Myocyte (in vitro differentiated cells): ENCODE data around the gene STX8. TPM values are rescaled to one million over a fixed set of nuclear protein-coding genes. Genes with fewer than 3 reads are reported as not detected.
"Not testable (repeated sequence)": the region's sequence is repeated elsewhere in the genome, so short reads cannot be mapped to it uniquely, and the experiment has no call there.

Source experiments
- DNase-seq: peaks from one replicate; pipeline ENCODE4 v3.0.0-alpha.2; 2012; ENCODE audit warnings: low read depth
- polyA plus RNA-seq: library from polyadenylated mRNA; unstranded; fragments of >200 nt; gene quantifications from one replicate; pipeline ENCODE4 v1.2.1, GENCODE V29; 2012; ENCODE audit warnings: missing spikeins
- total RNA-seq: library from RNA; depleted of rRNA; stranded (reverse); fragments of >200 nt; gene quantifications from 2 replicates; pipeline ENCODE4 v1.2.3, GENCODE V29; 2014

The STX8 gene, protein sequence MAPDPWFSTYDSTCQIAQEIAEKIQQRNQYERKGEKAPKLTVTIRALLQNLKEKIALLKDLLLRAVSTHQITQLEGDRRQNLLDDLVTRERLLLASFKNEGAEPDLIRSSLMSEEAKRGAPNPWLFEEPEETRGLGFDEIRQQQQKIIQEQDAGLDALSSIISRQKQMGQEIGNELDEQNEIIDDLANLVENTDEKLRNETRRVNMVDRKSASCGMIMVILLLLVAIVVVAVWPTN
- 44.6 and 55.9 TPM in 2 replicates for total RNA-seq
- polyA plus RNA-seq, result 68.6 TPM

DNA sequence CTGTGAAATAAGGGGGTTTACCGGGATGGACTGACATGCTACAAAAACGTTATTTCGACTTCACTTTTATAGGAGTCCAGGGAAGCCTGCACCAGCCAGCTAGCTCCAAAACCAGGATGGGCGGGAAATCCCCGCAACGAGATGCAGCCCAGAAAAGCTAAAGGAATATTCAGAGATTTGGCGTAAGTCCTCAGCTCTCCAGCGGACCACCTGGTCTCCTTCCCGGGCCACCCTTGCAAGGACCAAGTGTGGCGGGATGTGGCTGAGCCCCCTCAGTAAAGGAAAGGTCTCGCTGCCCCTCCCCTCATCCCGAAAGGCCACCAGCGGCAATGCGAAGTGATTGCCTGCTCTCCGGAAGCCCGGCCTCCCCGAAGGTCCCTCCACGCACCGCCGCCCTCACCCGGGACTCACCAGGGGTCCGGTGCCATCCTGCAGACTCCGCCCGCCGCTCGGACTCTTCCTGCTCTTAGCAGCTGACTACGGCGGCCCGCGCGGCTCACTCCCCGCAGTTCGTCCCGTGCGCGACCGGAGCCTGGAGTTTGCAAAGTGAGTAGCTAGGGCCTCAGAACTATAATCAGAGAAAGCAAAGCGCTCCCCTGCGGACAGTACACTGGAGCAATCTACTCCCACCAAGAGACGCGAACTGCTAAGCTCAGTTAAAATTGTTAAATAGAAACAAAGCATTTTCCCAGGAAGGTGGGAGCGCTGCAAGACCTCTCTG lies at the start of gene STX8:
STX8 (minus strand) TSS at position 440 of the 721 bp plus-strand sequence; CDS start at position 428, 12 bp downstream.
- peak; percentile 88 for DNase-seq

DNA sequence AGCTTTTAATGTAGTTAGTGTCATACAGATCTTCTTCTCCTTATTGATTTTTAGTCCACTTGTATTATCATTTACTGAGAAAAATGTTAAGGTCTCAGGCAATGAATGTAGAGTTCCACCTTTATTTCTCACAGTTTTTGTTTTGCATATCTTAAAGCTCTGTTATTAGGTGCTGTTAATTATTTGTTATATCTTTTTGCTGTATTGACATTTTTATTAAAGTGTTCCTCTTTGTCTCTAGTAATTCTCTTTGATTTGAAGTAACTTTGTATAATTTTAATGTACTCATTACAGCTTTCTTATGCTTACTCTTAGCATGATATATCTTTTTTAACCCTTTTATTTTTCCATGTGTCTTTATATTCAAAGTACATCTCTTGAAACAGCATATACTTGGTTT lies 47.3 kb upstream of the STX8 start:
- no peak for DNase-seq

DNA sequence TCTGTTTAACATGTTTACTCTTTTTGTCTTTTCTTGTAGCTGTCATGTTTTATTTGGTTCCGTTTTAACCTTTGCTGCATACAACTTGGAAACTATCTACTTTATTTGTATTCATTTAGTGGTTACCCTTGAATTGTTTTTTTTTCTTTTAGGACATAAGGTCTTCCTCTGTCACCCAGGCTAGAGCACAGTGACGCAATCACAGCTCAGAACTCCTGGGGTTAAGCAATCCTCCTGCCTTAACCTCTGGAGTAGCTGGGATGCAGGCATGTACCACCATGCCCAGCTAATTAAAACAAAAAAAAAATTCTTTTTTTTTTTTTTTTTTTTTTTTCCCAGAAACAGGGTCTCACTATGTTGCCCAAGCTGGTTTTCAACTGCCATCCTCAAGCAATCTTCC lies 39.9 kb upstream of the STX8 start:
- no peak for DNase-seq

DNA sequence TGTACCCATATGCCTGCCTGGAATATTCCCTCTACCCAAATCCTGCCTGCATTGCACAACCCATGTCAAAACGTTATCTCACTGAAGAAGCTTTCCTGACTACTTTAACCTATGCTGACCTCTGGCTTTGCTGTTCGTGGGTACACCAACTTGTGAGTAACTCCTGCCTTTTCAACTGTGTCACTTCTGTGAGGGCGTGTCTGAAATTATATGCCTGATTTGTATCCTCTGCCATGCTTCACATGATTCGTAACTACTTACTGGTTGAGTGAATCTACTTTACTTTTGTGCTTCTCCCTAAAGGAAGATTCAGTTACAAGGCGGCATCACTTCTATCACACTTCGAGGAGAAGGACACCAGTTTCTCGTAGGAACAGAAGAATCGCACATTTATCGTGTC lies 36.4 kb upstream of the STX8 start:
- DNase-seq, result no peak

DNA sequence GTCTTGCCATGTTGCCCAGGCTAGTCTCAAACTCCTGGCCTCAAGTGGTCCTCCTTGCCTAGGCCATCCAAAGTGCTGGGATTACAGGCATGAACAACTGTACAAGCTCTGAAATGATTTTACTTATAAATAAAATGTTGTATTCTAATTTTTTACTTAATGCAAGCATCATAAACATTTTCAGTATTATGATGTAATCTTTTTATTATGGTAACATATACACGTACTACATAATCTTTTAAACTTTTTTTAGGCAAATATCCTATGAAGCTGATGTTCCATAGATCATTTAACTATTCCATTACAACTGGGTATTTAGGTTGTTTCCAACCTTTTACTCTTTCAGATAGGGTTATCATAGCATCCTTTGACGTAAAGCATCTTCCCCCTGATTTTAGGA lies 35.9 kb upstream of the STX8 start:
- no peak for DNase-seq

DNA sequence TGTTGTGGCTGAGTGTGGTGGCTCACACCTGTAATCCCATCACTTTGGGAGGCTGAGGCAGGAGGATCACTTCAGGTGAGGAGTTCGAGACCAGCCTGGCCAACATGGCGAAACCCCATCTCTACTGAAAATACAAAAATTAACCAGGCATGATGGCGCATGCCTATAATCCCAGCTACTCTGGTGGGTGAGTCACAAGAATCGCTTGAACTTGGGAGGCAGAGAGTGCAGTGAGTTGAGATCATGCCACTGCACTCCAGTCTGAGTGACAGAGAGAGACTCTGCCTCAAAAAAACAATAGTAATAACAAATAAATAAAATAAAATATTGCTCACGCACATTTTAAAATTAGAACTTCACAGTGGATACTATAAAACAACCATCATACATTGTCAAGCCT lies 31.4 kb upstream of the STX8 start:
- DNase-seq, result not testable (repeated sequence)

DNA sequence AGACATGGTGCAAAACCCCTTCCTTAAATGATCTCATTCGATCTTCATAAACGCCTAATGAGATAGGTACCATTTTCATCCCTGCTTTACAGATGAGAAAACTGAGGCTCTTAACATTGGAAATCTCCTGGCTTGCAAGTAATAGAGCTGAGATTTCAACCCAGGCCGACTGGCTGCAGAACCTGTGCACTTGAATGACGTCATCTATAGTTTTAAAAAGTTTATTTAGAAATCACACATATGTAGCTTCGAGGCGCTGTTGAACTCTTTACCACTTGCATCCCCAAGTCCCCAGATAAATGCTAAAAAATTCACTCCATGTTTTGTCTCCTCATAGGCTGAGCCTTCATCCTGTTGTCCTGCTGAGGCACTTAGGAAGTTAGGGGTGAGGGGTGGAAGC lies 30.8 kb upstream of the STX8 start:
- DNase-seq, result no peak

DNA sequence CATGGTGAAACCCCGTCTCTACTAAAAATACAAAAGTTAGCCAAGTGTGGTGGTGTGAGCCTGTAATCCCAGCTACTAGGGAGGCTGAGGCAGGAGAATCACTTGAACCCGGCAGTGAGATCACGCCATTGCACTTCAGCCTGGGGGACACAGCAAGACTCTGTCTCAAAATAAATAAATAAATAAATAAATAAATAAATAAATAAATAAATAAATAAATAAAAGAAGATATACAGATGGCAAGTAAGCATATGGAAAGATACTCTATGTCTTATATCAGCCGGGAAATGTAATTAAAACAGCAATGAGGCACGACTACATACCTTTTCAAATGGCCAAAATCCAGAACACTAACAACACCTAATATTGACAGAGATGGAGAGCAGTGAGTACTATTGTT lies 29.0 kb upstream of the STX8 start:
- DNase-seq, result not testable (repeated sequence)

DNA sequence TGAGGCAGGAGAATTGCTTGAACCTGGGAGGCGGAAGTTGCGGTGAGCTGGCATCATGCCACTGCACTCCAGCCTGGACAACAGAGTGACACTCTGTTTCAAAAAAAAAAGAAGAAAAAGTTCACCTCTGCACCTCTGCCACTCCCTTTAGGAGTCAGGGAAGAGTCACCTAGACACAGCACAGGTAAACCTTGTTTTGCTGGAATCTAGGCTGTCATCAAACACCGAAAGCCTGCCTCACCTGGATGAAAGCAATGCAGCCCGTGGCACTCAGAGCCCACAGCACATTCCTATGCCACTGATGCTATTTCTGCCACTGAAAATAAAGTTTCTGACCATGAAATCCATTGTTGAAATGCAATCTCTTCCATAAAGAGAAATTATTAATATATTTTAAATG lies 23.0 kb upstream of the STX8 start:
- no peak for DNase-seq

DNA sequence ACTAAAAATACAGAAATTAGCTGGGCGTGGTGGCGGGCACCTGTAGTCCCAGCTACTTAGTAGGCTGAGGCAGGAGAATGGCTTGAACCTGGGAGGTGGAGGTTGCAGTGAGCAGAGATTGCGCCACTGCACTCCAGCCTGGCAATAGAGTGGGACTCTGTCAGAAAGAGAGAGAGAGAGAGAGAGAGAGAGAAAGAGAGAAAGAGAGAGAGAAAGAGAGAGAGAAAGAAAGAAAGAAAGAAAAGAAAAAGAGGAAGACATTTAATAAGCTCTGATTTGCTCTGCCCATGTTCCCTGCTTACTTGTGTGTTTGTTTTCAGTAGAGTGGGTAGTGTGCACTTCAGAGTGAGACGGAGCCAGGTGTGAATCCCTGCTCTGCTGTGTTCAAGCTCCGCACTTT lies 22.0 kb upstream of the STX8 start:
- DNase-seq, result not testable (repeated sequence)

DNA sequence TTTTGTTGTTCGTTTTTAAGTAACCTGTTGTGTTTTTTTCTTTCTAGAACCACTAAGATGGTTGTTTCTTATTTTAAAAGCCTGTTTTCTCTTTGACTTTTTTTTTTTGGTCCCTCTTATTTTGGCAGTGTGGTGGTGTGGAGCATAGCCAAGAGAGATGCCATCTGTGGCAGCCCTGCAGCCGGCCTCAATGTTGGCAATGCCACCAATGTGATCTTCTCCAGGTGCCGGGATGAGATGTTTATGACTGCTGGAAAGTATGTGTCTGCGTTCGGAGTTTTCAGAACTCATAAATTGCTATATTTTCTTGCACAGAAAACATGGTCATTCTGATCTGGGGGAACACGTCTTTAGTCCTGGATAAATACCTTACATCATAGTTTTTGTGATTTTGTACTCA lies 18.4 kb upstream of the STX8 start:
- DNase-seq, result no peak

DNA sequence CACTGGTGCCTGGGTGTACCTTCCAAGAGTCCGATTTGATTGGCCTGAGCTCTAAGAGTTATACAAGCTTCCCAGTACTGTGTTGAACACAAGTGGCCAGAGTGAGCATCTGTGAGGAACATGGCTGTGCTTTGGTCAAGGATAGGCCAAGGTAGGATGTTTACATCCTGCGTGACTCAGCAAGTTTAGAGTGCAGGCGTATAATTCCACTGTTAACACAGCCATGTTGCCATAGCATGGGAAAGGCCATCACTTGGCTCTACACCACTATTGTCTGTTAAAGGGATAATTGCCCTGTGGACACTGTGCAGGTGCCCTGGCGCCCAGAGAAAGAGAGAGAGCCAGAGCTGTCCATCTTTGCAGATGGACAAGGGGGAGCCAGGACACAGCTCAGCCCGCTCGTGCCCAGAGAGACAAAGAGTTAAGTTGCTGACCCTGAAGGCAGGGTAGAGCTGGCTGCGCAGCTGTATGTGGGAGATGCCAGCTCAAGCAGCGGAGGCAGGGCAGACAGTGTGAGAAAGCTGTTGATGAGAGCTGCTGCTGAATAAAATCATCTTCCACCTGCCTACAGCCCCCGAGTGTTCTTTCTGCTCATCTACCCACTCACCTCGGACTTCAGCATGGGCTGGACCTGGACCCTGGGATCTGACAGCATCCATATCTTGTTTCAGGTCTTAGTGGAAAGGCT lies 12.5 kb upstream of the STX8 start:
- DNase-seq, result no peak

DNA sequence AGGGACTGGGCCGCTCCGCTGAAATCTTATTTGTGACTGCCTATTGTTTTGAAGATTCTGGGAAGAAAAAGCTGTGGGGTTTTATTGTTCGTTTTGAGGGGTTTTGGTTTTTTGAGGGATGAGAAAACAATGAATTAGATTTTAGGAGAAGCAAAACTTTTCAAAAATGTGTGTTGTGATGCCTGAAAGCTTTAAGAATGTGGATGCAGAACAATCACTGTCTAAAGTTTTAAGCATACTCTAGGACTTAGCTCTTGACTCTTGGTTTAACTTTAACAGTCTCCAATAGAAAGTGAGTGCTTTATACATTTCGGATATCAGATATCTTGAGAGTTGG lies 1.7 kb upstream of the STX8 start:
- DNase-seq, result no peak

DNA sequence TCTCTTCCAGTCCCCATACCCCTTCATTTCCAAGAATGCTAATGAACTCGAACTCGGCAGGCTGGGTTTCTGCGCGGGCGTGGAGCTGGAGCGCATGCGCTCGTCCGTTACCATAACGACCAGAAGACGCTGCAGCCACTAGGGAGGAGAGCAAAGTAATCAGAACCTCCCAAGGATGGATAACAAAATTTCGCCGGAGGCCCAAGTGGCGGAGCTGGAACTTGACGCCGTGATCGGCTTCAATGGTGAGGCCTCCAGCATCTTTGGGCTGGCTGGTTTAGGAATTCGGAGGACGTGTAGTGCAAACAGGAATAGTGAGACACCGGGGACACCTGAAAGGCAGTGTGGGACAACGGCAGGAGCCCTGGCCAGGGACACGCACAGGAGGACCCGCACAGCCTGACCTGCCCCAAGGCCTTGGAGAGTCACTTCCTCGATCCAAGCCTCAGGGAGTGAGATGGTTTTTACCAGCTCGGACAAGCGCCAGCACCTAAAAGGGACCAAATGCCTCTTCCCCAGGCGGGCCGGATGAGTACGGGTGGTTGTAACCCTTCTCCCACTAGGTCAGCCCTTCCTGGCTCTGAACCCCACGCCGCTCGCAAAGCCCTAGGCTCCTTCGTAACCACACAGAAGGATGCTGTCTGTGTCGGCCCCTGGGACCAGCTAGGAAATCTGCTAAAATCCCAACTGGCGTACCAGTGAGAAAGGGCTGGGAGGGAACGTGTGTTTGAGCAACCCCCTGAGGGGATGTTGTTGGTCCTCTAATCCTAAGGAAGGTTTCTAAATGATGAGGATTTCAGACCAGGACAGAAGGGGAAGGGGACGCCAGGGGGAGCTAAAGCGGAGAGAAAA lies 1.1 kb upstream of the STX8 start, which contains the start of gene CFAP52:
CFAP52 (plus strand) TSS at position 122 of the 852 bp plus-strand sequence; CDS start at position 176, 54 bp downstream.
- DNase-seq, result peak; percentile 78

DNA sequence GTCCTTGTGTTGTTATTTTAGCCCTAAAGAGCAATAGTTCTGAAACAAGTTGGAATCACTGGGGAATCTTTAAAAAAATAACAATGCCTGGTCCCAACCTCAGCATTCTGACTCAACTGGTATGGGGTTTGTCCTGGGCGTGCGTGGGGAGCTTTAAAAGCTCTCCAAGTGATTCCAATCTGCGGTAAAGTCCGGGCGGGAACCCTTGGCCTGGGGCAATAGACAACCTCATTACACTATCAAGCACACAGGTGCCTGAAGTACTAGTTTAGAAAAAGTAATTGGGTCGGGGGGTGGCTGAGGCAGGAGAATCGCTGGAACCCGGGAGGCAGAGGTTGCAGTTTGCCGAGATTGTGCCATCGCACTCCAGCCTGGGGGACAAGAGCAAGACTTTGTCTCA lies 4.4 kb downstream of the STX8 start:
- DNase-seq, result no peak

DNA sequence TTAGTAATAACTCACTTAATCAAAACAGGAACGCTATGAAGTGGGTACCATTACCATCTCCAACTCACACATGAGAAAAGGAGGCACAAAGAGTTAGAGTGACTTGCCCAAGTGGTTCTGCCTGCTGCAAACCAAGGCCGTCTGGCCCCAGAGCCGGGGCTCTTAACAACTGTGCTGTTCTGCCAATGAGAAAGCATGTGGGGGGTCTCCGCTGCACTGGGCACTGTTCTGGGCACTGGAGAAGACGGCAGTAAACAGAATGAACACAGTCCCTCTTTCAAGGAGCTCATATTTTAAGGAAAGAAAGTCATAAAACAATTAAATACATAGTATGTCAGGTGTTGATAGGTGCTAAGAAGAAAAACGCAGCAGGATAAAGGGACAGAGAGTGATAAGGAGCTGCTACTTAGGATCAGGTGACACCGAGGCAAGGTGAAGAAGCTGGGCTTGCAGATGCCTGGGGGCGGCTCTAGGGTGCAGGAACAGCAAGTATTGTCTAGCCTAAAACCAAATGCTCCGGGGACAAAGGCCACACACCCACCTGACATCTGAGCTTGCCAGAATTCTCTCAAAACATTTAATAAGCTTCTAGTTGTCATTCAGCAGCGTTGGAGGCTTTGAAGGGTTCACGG lies 6.5 kb downstream of the STX8 start:
- DNase-seq, result no peak

DNA sequence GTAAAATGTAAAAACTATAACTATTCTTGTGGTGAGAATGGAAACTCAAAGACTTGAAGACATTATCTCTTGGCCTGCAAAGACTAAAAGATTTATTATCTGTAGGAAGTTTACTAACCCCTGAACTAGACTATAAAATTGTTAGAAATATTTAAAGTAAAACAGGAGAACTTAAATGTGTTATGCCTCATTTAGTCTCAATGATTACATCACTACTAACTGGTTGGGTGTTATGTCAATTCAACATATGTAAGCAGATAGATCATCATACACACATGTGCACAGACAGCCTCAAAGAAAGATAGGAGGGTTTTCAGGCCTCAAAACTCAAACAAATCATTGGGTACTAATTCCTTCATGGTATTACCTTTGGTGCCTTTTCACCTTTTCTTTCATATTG lies 7.6 kb downstream of the STX8 start:
- no peak for DNase-seq

DNA sequence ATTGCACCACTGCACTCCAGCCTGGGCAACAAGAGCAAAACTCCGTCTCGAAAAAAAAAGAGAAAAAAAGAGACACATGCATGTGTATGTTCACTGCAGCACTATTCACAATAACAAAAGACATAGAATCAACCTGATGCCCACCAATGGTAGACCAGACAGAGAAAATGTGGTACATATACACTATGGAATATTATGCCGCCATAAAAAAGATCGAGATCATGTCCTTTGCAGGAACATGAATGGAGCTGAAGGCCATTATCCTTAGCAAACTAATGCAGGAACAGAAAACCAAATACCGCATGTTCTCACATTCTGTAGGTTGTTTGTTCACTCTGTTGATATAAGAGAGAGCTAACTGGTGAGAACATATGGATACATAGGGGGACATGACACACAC lies 8.9 kb downstream of the STX8 start:
- DNase-seq, result not testable (repeated sequence)

DNA sequence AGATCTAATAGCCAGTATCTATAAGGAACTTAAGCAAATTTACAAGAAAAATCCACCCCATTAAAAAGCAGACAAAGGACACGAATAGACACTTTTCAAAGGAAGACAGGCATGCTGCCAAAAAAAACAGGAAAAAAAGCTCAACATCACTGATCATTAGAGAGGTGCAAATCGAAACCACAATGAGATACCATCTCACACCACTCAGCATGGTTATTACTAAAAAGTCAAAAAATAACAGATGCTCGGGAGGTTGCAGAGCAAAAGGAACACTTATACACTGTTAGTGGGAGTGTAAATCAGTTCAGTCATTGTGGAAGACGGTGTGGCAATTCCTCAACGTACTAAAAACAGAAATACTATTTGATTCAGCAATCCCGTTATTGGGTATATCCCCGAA lies 9.6 kb downstream of the STX8 start:
- DNase-seq, result no peak

DNA sequence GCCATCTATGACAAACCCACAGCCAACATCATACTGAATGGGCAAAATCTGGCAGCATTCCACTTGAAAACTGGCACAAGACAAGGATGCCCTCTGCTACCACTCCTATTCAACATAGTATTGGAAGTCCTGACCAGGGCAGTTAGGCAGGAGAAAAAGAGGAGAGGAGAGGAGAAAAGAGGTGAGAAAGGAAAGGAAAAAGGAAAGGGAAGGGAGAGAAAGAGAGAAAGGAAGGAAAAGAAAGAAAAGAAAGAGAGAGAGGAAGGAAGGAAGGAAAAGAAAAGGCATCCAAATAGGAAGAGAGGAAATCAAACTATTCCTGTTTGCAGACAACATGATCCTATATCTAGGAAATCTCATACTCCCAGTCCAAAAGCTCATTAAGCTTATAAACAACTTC lies 11.5 kb downstream of the STX8 start:
- DNase-seq, result no peak

DNA sequence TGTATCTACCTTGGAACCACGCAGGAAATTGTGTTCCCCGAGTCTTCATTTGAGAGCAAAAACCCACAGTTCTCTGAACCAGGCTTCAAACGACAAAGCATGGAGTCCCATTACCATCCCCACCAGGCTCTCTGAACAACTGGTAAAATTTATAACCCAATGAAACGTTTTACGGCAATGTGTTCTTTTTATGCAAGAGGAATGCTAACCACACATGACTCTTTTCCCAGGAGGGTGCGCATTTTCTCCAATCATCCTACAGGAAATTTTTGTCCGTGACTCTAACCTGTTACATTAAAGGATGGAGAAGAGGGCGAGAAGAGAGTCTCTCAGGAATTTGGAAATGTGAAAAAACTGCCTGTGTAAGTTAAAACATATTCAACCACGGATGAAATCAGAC lies 17.8 kb downstream of the STX8 start:
- DNase-seq, result no peak
